ENCODE results near the gene STAT6. TPM values are rescaled to one million over a fixed set of nuclear protein-coding genes. Genes with fewer than 3 reads are reported as not detected.

Gene STAT6
- total RNA-seq, 2 experiments from 2014 or later, result 239 to 242 TPM

Other genes with a start within 250 kb of the STAT6 start
- gene SDR9C7, start 177.0 kb downstream of the STAT6 start, total RNA-seq, result not detected
- under 1 TPM; 0.31 to 0.35 TPM for gene RDH16, start 153.8 kb downstream of the STAT6 start, total RNA-seq
- gene ZBTB39, start 104.8 kb downstream of the STAT6 start, total RNA-seq, result 1 to 10 TPM; 8.8 to 9.5 TPM
- gene TAC3, start 94.8 kb downstream of the STAT6 start, total RNA-seq, result under 1 TPM in 1 of 2 experiments, not detected in 1; 0.25 TPM
- gene MYO1A, start 61.2 kb downstream of the STAT6 start, total RNA-seq, result 1 to 10 TPM; 1.4 to 2.9 TPM
- 10 to 100 TPM; 50.2 to 54.3 TPM for gene NEMP1, start 32.6 kb downstream of the STAT6 start, total RNA-seq
- 1 to 10 TPM; 5.5 to 6.8 TPM for gene NAB2, start 22.2 kb downstream of the STAT6 start, total RNA-seq
- gene LRP1, start 17.1 kb upstream of the STAT6 start, total RNA-seq, result under 1 TPM; 0.94 TPM
- not detected for gene LRP1-AS, start 36.3 kb upstream of the STAT6 start, total RNA-seq
- gene NXPH4, start 105.4 kb upstream of the STAT6 start, total RNA-seq, result under 1 TPM; 0.29 to 0.32 TPM
- gene SHMT2, start 118.3 kb upstream of the STAT6 start, total RNA-seq, result 100 to 1,000 TPM; 137 to 141 TPM
- gene STAC3, start 139.8 kb upstream of the STAT6 start, total RNA-seq, result 1 to 10 TPM; 5.1 to 5.2 TPM

All from activated CD4-positive, alpha-beta T cell treated with anti-CD3 and anti-CD28 coated beads, Interleukin-2, amount 10 ng/mL, durations not matched to agents 7 days and 5 days (primary cell).